NCI-H774 (cell line): ENCODE measurements around the gene NGDN.
"Not testable (repeated sequence)": the region's sequence is repeated elsewhere in the genome, so short reads cannot be mapped to it uniquely, and the experiment has no call there.

Experiments
- DNase-seq: peaks from one replicate; lab custom pipeline; 2025; lab: John Stamatoyannopoulos, UW

NGDN gene

GRCh38 chr14:23438101-23438971, 31.2 kb upstream of the NGDN start:
- no peak for DNase-seq

DNA sequence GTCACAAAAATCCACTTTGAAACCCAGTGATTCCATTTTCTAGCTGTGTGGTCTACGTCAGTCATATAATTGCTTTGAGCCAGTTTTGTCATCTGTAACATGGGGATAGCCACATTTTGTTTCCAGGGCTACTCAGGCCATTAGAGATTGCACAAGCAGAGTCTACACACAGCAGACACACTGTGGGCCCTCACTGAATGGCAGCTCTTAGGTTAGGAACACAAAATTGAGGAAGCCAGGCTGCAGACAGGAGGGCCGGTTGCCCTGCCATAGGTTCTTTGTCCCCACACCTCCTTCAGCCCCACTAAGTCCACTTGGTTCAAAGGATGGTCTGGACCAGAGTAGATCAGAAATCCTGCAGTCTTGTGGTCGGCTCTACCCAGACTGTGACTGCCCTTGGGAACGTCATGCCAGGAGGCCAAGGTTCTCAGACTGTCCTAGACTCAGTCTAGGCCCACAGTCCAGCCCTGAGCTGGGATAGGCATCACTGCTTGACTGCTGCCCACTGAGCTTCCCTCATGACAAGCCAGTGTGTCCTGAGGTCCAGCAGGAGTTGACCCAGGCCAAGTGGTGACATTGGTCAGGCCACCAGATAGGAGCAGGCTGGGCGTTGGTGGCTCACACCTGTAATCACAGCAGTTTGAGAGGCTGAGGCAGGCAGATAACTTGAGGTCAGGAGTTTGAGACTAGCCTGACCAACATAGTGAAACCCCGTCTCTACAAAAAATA, 30.2 kb upstream of the NGDN start:
- DNase-seq = no peak

DNA sequence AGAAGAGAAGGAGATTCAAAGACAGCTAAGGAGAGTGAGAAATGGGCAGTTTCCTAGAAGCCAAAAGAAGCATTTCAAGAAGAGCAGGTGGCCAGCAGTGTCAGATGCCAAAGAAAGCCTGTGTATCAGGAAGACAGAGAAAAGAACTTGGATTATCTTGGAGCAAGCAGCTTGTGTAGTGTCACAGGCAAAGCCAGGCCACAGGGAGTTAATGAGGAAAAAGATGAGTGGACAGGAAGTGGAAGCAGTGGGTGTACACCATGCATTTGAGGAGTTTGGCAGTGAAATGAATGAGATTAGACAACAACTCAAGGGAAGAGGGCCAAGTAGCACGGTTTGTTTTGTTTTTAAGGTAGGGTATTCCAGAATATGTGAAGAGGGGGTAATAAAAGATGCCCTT, 28.4 kb upstream of the NGDN start:
- DNase-seq = no peak

DNA sequence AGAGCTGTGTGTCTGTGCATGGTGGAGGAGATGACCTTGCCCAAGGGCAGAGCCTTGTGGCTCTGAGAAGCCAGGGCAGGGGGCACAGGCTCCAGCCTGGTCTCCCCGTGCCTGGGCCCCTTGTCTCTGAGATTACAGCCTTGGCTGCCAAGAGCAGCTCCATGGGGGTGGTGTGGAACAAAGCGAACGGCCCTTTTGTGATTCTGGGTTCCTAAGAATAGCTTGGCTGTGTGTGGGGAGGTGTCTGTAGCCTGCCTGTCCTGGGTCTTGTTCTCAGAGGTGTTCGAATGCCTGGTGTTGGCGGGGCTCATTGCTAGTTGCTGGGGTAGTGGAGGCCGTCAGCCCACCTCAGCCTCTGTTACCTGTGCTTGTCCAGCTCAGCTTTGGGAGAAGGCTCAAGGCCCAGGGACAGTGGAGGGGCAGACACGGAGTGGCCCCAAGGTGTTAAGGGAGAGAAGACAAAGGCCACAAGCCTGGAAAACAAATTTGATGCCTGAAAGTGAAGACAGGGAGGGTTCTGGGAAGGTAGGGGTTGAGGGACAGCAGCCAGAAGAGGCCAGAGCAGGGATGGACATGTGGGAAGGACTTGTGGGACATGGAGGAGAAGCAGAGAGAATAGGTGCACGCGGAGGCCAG, 26.7 kb upstream of the NGDN start:
- no peak for DNase-seq

DNA sequence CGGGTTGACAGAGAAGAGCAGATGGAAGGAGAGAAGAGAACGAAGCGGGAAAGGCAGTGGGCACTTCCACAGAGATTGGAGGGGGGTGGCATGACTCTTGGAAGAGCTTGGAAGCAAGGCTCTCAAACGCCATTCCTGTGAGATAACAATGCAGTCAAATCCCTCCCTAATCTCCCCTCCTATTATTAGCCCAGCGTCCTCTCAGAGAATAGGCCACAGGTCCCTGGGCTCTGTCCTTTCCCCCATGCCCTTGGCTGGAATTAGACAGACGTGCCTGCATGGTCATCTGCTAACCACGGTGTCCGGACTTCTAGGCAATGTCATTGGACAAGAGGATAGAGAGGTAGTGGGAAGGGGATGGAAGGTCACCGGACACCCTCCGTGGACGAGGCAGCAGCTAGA, 26.1 kb upstream of the NGDN start:
- no peak for DNase-seq

DNA sequence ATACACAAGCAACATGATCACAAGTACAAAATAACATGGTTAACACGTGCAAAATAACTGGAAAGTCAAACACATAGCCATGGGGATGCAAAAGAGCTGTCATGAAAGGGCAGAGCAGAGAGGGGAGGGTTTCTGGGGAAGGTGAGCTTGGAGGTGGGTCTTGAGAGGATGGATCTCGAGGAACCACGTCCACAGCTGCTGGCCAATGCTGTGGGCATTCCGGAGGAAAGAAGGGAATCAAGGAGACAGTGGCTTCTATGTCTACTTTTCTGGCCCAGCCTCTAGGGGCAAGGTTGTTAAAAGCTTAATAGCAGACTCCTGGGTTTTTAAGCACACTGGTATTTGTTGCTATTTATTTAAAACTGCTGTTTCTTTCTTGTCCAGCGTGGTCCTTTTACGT, 25.6 kb upstream of the NGDN start:
- DNase-seq = no peak

- DNase-seq = no peak
These were observed 25.2 kb upstream of the NGDN start for GRCh38 chr14:23444314-23444713.

- DNase-seq = no peak
These were observed 23.7 kb upstream of the NGDN start for GRCh38 chr14:23445773-23446172.

- DNase-seq = no peak
These were observed 23.1 kb upstream of the NGDN start for GRCh38 chr14:23446291-23446851.

- no peak for DNase-seq
These were observed 21.8 kb upstream of the NGDN start for GRCh38 chr14:23447361-23448350.

DNA sequence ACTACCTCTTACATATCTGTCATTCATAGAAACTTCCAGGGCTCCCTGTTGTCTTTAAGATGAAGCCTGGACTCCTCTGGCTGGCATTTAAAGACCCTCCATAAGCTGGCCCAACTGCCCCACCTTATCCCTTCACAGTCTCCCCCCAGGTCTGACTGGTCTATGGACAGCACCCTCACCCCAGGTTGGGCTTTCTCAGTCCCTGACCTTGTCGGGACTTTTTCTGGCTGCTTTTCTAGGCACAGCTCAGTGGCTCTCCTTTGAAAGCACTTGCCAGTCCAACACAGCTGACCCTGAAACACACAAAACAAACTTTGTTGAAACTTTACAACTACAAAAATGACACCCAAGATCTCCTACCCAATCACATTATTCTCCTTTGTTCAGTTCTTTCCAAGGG, 20.2 kb upstream of the NGDN start:
- DNase-seq = no peak

GRCh38 chr14:23450379-23450778, 19.1 kb upstream of the NGDN start:
- no peak for DNase-seq

DNA sequence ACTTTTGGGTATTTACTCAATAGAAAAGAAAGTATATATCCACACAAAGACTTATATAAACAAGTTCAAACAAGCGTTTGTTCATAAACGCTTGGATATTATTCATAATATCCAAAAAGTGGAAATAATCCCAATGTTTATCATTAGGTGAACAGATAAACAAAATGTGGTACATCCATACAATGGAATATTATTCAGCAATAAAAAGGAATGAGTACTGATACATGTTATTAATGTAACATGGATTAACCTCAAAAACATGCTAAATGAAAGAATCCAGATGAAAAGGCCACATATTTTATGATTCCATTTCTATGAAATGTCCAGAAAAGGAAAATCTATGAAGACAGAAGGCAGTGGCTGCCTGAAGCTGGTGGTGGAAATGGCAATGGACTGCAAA, 17.3 kb upstream of the NGDN start:
- no peak for DNase-seq

DNA sequence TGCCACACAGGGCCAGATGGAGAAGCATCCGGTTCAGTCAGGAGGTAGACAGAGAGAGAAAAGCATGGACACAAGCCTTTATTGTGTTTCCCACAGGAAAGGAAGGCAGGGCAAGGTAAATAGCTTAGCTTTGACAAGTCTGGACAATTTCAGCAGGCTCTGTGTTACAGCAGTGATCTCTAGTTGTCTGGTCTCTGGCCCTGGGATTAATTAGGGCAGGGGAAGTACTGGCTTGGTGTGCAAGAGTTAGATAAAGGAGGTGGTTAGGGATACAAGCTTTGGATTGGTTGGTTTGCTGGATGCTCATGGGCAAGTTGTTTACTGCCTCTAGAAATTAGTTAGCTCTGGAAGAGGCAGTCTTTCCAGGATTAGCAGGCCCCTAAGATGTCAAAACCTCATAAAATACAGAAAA, 15.1 kb upstream of the NGDN start:
- no peak for DNase-seq

GRCh38 chr14:23456883-23457586, 12.5 kb upstream of the NGDN start:
- not testable (repeated sequence) for DNase-seq

DNA sequence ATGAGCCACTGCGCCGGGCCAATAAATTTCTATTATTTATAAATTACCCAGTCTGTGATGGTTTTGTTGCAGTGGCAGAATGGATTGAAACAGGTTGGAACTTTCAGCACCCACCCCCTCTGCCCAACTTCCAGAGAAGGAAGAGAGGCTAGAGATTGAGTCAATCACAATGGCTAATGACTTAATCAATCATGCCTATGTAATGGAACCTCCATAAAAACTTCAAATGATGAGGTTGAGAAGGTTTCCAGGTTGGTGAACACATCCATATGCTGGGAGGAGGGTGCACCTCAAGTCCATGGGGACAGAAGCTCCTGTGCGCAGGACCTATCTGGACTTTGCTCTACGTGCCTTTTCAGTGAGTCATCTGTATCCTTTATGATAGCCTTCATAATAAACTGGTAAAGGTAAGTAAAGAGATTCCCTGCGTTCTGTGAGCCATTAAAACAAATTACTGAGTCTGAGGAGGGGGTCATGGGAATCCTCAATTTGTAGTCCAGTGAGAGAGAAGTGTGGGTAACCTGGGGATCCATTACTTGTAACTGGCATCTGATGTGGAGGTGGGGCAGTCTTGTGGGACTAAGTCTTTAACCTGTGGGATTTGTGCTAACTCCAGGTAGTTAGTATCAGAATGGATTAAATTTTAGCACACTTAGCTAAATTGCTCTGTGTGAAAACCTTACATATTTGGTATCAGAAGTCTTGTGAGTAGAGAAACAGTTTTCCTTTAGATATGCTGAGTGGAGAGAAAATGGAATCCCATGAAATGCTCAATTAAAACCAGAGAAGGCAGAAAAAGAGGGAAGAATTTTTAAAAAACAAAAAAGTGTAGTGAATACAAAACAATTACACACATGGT, 11.7 kb upstream of the NGDN start:
- no peak for DNase-seq

DNA sequence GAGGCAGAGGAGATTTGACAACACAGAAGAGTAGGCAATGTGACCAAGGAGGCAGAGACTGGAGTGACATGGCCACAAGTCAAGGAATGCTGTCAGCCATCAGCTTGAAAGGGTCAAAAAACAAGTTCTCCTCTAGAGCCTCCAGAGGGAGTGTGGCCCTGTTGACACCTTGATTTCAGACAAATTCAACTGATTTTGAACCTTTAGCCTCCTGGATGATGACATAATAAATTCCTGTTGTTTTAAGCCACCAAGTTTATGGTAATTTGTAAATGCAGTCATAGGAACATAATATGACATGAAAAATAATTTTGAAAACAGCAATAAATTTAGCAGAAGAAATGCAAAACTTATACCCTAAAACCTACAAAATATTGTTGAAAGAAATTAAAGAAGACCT, 8.5 kb upstream of the NGDN start:
- DNase-seq = no peak

GRCh38 chr14:23464700-23465099, 4.8 kb upstream of the NGDN start:
- no peak for DNase-seq

DNA sequence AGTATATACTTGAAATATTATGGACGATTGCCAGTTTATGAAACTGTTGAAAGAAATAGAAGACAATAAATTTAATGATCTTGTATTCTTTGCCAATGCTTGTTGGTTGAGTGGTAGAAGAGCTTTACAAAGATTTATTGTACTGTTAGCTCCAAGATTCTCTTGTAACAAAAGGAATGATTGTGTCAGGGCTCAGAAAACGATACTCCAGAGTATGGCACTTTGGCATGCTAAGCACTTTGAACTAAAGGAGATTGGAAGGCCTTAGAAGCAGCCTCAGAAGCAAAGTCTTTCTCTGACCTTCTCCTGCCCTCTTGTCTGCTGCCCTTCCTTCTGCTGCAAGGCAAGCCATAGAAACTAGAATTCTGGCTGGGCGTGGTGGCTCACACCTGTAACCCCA, 4.2 kb upstream of the NGDN start:
- DNase-seq = no peak

DNA sequence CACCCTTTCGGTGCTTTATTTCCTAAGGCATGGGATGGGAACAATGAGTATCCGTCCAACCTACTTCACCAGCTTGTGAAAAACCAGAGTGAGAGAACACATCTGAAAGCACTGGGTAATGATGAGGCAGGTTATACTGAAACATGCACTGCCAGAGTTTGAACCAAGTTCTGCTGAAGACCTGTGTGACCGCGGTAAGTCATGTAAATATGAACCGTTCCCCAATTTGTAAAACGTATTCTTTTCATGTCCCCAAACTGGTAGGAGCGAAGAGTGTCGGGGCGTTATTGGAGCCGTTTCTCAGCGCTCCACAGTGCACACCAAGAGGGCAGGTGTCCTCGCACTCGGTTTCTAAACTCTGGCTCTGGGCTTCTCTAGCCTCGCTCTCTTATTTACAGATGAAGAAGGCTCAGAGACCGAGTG, 788 bp upstream of the NGDN start:
- DNase-seq = no peak
